ENCODE results near the gene LGMN. TPM values are rescaled to one million over a fixed set of nuclear protein-coding genes. Genes with fewer than 3 reads are reported as not detected.
"Not testable (repeated sequence)": the region's sequence is repeated elsewhere in the genome, so short reads cannot be mapped to it uniquely, and the experiment has no call there.

Gene LGMN
- total RNA-seq, 2 donors from 2014 or later = 83.6 to 167 TPM

DNA sequence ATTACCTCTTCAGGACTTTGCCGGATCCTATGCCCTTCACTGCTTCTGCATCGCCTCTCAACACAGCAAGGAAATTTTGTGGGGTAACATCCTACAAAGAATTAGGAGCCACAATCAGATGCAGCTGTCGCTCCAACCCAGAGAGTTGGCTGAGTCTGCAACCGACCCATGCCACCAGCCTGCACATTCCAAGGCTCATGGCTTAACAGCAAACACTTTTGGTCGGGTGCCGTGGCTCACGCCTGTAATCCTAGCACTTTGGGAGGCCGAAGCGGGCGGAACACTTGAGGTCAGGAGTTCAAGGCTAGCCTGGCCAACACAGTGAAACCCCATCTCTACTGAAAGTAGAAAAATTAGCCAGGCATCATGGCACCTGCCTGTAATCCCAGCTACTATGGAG is 32.3 kb downstream of the LGMN start:
- Histone ChIP-seq H3K27ac (no peak overlapping the region), H3K4me3 (no peak overlapping the region), H3K4me1 (ENCODE audit: control insufficient read depth in 1 of 2, low read depth in 2 of 2) (peaks cover 11 to 32% of the 10 kb centered on the region in 2 donors), H3K9me3 (no peaks in the 10 kb centered on the region), H3K36me3 (peaks cover 16% of the 10 kb centered on the region), H3K27me3 (replicated peaks; ENCODE audit: insufficient read depth) (no peaks in the 10 kb centered on the region)
- TF ChIP-seq, protein P1, sequence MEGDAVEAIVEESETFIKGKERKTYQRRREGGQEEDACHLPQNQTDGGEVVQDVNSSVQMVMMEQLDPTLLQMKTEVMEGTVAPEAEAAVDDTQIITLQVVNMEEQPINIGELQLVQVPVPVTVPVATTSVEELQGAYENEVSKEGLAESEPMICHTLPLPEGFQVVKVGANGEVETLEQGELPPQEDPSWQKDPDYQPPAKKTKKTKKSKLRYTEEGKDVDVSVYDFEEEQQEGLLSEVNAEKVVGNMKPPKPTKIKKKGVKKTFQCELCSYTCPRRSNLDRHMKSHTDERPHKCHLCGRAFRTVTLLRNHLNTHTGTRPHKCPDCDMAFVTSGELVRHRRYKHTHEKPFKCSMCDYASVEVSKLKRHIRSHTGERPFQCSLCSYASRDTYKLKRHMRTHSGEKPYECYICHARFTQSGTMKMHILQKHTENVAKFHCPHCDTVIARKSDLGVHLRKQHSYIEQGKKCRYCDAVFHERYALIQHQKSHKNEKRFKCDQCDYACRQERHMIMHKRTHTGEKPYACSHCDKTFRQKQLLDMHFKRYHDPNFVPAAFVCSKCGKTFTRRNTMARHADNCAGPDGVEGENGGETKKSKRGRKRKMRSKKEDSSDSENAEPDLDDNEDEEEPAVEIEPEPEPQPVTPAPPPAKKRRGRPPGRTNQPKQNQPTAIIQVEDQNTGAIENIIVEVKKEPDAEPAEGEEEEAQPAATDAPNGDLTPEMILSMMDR (IDR thresholded peaks at IDR 0.05) = no peak
- no peak for ATAC-seq (ENCODE audit: insufficient number of reproducible peaks, low FRiP score, low read depth)
- DNase-seq (ENCODE audit: low spot score) = no peak

DNA sequence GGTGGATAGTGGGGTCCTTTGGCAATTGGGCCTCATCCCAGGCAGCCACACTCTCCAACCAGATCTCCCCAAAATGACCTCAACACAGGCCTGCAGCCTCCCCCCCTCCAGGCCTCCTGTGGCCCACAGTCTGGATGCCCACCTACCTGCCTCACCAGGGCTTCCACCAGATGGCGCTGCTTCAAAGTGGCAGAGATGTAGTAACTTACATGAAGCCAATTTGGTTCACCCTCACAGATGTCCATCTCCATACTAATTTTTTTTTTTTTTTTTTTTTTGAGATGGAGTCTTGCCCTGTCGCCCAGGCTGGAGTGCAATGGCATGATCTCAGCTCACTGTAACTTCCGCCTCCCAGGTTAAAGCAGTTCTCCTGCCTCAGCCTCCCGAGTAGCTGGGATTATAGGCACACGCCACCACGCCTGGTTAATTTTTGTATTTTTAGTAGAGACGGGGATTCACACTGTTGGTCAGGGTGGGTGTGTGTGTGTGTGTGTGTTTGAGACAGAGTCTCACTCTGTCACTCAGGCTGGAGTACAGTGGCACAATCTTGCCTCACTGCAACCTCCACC is 33.6 kb downstream of the LGMN start:
- not testable (repeated sequence) for H3K27me3 ChIP-seq (replicated peaks; ENCODE audit: insufficient read depth); H3K9me3 ChIP-seq; ATAC-seq (ENCODE audit: insufficient number of reproducible peaks, low FRiP score, low read depth); H3K27ac ChIP-seq; H3K4me3 ChIP-seq
- Histone ChIP-seq H3K36me3 (peaks cover 21% of the 10 kb centered on the region), H3K4me1 (ENCODE audit: control insufficient read depth in 1 of 2, low read depth in 2 of 2) (peaks cover 5 to 19% of the 10 kb centered on the region in 2 donors)
- TF ChIP-seq, protein P1 (IDR thresholded peaks at IDR 0.05) = peak; percentile 62
- DNase-seq (ENCODE audit: low spot score) = peak; percentile 43

DNA sequence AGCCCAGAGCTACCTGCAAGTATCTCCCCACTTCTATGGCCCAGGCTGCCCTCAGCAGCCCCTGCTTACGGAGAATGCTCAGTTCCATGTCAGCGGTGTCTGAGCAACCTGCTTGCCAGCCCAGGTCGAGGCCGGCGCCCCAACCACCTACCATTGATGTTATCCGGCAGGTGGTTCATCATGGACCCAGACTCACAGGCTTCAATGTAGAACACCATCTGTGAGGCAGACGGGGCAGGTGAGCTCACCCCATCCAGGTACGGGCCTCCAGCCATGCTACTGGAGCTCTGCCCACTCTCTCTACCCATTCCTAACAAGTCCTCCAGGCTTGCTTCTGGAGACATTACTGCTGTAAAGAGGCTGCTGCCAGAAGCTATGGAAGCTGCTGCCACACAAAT is 35.8 kb downstream of the LGMN start:
- Histone ChIP-seq H3K4me3 (no peak overlapping the region), H3K27ac (no peak overlapping the region), H3K4me1 (ENCODE audit: control insufficient read depth in 1 of 2, low read depth in 2 of 2) (peaks cover 0 to 5% of the 10 kb centered on the region in 2 donors), H3K9me3 (no peaks in the 10 kb centered on the region), H3K36me3 (peaks cover 27% of the 10 kb centered on the region), H3K27me3 (replicated peaks; ENCODE audit: insufficient read depth) (no peaks in the 10 kb centered on the region)
- TF ChIP-seq, protein P1 (IDR thresholded peaks at IDR 0.05) = no peak
- no peak for ATAC-seq (ENCODE audit: insufficient number of reproducible peaks, low FRiP score, low read depth)
- DNase-seq (ENCODE audit: low spot score) = no peak

DNA sequence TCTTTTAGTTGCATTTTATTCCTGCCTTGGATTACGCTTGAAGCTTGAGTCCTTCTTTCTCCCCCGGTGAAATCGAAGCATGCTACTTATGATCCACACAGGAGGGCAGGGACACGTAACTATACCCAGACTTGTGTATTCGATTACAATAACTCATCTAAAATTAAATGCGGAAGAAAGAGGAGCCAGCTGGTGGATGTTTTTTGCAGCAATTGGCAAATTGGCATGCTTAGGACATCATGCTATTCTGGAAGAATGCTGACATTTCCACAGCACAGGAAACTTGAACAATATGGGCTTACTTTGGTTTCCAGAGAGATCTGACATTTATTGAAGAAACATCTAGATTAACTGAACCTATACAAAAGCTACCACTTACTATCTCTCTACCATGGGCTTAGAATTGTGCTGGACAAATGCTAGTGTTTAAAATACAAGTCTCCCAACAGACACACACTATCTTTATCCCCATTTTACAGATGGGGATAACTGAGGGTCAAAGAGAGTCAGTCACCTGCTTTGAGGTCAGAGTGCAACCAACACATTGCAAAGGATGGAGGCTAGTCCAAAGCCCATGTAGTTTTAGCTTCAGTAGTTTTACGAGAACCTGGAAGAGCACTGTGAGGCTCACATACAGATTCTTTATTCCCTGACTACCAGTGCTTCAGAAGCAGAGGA is 36.3 kb downstream of the LGMN start:
- no peak overlapping the region for H3K27ac ChIP-seq
- TF ChIP-seq, protein P1 (IDR thresholded peaks at IDR 0.05) = no peak
- ATAC-seq (ENCODE audit: insufficient number of reproducible peaks, low FRiP score, low read depth) = no peak
- H3K36me3 ChIP-seq = peaks cover 27% of the 10 kb centered on the region
- H3K4me1 ChIP-seq (ENCODE audit: control insufficient read depth in 1 of 2, low read depth in 2 of 2) = no peaks in the 10 kb centered on the region
- no peak for DNase-seq (ENCODE audit: low spot score)
- no peak overlapping the region for H3K4me3 ChIP-seq
- no peaks in the 10 kb centered on the region for H3K9me3 ChIP-seq
- H3K27me3 ChIP-seq (replicated peaks; ENCODE audit: insufficient read depth) = no peaks in the 10 kb centered on the region

DNA sequence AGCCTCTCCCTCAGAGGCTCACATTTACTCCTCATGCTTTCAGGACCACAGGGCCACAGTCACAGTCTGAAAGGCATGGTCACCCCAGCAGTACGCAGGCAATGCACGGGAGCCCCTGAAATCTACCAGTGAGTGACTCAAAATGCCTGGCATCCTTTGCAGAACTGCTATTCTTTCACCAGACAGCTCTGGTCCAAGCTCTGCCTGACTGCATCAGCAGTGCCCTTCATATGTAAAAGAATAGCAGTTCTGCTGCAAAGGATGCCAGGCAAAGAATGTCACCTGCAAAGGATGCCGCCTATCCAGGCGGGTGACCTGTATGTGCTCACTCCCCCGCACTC is 38.5 kb downstream of the LGMN start:
- no peak for ATAC-seq (ENCODE audit: insufficient number of reproducible peaks, low FRiP score, low read depth)
- TF ChIP-seq, protein P1 (IDR thresholded peaks at IDR 0.05) = no peak
- Histone ChIP-seq H3K27ac (no peak overlapping the region), H3K27me3 (replicated peaks; ENCODE audit: insufficient read depth) (no peaks in the 10 kb centered on the region), H3K4me3 (no peak overlapping the region), H3K9me3 (no peaks in the 10 kb centered on the region), H3K36me3 (peaks cover 40% of the 10 kb centered on the region), H3K4me1 (ENCODE audit: control insufficient read depth in 1 of 2, low read depth in 2 of 2) (no peaks in the 10 kb centered on the region)
- no peak for DNase-seq (ENCODE audit: low spot score)

All from thoracic aorta (tissue), 2 donors.